Ovary (tissue), 3 donors: ENCODE measurements around the gene PTGDR.

Experiments used
- CTCF ChIP-seq, 3 donors: fragments of 450-650 bp in 2 of 3; fragments of 200-600 bp in 1 of 3; IDR thresholded peaks; one replicate each; pipeline versions ENCODE4 v1.5.1 to v1.8.0; 2016 to 2022; ENCODE audit warnings: antibody characterized with exemption in 3 of 3, mild to moderate bottlenecking in 1 of 3
- POLR2A ChIP-seq: fragments of 450-650 bp; IDR thresholded peaks from one replicate; pipeline ENCODE4 v1.6.1; 2017; ENCODE audit warnings: antibody characterized with exemption, mild to moderate bottlenecking, moderate library complexity
- donor health status: DM: no; HTN: no; CAD: no.

GRCh38 chr14:52312931-52313355, 45.4 kb downstream of the PTGDR start:
- TF ChIP-seq CTCF (IDR thresholded peaks at IDR 0.05): no peak
- TF ChIP-seq POLR2A: no peak
